GM18519 (cell line): ENCODE measurements around the gene CCDC30.
"Not testable (repeated sequence)": the region's sequence is repeated elsewhere in the genome, so short reads cannot be mapped to it uniquely, and the experiment has no call there.

Source experiments
- ATAC-seq: cut with Tn5 transposase; IDR thresholded peaks from one replicate; pipeline ENCODE4 v1.9.1; 2021; ENCODE audit warnings: mild to moderate bottlenecking, moderate library complexity; ENCODE audit not compliant: unreplicated experiment, low FRiP score

Gene CCDC30

GRCh38 chr1:42449256-42449655 is 13.8 kb upstream of the CCDC30 start:
- no peak for ATAC-seq

DNA sequence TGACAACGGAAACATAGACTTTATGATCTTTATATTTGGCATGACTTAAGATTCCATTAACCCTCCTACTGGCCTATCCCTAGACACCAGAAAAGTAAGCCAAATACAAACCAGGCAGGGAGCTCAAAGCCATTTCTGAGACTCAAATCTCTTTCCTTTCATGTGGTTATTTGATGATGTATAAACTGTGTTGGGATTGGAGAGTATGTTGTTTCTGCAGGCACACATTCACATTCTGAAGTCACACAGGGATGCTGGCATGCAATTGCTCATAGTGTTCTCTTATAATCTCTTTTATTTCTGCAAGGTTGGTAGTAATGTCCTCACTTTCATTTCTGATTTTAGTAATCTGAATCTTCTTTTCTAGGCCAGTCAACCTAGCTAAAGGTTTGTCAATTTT is 13.0 kb upstream of the CCDC30 start:
- no peak for ATAC-seq

DNA sequence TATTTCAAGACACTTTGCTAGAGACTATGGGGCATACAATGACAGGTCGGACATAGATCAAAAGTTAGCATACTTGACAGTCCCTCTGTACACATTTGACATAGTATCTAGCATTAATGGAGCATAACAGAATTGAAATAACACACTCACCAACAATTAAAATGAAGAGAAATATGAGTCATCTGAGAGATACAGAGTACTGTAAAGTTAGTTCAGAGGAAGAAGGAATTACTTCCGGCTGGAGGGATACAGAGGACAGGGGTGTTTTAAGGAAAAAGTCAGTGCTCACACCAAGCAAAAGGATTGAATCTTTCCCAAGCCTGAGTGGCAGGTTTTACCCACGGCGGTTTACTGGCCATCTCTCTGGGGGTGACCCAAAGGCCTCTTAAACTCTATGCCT is 9.7 kb upstream of the CCDC30 start:
- ATAC-seq = no peak

- no peak for ATAC-seq
Observed at GRCh38 chr1:42454403-42454802, 8.7 kb upstream of the CCDC30 start.

- ATAC-seq = peak; percentile 71
Observed at GRCh38 chr1:42456010-42456753, 6.9 kb upstream of the CCDC30 start, which contains the start of the genes PPCS and ZMYND12. TSS of gene PPCS (plus strand) at chr1:42456543. CDS start at chr1:42456566, 23 bp downstream. TSS of gene ZMYND12 (minus strand) at chr1:42456022. CDS start at chr1:42455997, 25 bp downstream.

- peak; percentile 23 for ATAC-seq
Observed at GRCh38 chr1:42456754-42457089, 6.4 kb upstream of the CCDC30 start.

DNA sequence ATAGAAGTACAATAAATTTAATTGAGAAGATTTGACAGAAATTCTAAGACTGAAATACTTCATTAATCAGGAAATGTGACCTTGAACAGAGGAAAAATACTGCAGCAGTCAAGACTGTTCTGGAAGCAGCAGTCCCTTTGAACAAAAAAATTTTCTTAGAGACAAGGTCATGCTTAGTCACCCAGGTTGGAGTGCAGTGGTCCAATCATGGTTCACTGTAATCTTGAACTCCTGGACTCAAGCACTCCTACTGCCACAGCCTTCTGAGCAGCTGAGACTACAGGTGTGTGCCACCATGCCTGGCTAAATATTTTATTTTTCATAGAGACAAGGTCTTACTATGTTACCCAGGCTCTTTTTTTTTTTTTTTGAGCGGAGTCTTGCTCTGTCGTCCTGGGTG is 1.9 kb upstream of the CCDC30 start:
- no peak for ATAC-seq

DNA sequence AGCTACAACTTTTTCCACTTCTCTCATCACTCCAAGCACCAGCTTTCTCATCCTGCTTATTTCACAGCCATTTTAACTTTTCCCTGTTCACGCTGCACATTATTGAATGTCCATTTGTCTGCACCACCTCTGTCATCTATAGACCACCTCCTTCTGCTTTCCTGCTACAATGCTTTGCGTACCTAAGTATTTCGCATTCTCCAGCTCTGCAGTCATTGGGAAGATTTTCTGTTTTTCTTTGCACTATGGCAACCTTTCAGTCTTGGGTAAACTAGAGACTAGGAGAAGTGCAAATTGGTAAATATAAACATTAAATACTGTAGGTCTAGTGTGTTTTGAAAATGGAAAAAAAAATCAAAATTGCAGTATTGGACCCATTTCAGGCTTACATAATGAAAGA is 835 bp downstream of the CCDC30 start:
- no peak for ATAC-seq

DNA sequence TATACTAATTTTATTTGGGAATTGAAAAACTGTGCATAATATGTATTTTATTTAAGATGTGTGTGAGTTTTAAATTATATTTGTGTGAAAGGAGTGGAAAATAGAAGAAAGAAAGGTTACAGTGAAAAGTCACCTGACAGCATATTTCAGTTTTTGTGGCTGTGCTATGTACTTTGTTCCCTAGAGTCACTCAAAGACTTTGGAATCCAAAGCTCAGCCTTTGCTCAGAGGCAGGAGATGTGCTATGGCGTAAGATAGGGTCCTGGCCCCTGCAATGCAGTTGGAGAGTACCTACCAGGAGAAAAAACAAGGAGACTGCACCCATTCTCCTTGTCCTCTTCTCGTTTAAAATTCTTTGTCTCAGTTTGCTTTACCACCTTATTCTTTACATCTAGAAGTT is 2.9 kb downstream of the CCDC30 start:
- no peak for ATAC-seq

GRCh38 chr1:42469727-42470126 is 6.6 kb downstream of the CCDC30 start:
- ATAC-seq = no peak

- no peak for ATAC-seq
Observed at GRCh38 chr1:42476605-42477004, 13.5 kb downstream of the CCDC30 start.

DNA sequence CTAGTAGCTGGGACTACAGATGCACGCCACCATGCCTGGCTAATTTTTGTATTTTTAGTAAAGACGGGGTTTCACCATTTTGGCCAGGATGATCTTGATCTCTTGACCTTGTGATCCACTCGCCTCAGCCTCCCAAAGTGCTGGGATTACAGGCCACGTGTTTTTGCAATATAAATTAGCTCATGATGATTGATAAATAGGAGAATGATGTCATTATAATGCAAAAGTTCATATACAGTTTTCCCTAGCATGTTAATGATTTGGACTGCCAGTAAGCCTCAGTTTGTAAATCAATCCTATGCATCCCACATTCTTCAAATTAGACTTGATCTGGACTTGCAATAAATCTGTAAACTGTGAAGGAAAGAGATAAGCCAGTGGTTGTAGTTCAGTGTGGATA is 14.3 kb downstream of the CCDC30 start:
- ATAC-seq = not testable (repeated sequence)

DNA sequence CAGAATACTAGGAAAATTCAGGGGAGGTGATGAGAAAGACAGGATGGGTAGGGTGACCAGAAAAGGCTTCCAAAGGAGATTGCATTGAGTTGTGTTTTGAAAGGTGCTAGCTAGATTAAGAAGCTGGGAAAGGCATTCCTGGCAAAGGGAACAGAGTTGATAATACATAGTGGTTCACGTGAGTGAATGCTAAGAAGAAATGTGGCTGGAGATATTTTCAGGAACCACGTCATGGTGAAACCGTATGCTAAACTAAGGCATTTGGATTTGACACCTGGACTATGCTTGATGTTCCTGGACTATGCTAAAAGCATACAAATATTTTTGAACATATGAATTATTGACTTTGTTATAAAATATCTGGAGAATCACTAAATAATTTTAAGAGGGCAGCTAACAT is 14.7 kb downstream of the CCDC30 start:
- ATAC-seq = no peak

DNA sequence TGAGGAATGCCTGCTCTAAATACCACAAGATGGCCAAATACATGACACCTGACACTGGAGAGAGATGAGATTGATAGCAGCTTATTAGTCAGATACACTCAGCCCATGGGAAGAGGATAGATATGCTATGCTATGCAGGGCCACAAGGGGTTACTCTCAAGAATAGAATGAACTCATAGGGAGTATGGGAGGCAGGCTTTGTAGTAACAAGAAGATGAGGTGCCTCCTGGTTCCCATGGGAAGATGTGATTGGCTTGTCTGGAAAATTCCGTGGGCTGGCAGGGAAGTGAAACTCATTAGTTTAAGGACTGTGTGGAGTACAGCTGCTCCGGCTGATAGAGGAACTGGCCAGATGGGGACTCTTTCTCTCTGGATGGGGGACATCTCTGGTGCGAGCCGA is 16.5 kb downstream of the CCDC30 start:
- ATAC-seq = no peak

DNA sequence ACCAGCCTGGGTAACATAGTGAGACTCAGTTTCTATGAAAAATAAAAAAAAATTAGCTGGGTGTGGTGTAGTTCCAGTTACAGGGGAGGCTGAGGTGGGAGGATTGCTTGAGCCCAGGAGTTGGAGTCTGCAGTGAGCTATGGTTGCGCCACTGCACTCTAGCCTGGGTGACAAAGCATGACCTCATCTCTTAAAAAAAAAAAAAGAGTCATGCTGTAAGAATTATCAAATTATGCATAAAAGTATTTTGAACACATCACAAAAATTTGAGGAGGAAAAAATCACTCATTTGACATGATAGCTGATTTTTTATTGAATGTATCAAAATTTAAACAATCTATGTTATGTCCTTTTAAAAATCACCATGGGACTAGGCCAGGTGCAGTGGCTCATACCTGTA is 17.8 kb downstream of the CCDC30 start:
- ATAC-seq = no peak

DNA sequence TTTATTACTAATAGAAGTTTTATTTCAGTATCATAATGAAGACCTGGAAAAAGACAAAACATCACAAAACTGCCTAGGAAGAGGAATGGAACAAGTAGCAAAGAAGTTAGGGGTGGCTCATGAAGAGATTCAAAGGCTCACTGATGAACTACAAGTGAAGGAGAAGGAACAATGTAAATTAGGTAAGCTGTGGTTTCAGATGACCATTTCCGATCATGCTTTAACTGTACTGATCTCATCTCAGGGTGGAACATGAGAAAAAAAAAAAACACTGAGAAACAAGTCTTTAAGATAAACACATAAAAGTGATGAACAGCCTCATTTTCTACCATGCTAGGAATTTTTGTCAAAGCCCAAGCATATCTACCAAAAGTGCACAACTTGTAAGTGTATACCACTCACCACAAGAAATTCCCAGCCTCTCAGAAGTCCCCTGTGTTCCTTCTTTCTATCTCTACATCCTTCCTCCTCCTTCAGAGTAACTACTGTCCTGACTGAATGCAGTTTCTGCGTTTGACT is 19.6 kb downstream of the CCDC30 start:
- ATAC-seq = no peak

- no peak for ATAC-seq
Observed at GRCh38 chr1:42484382-42484781, 21.3 kb downstream of the CCDC30 start.

GRCh38 chr1:42490237-42490636 is 27.2 kb downstream of the CCDC30 start:
- no peak for ATAC-seq

GRCh38 chr1:42502031-42502430 is 38.9 kb downstream of the CCDC30 start:
- not testable (repeated sequence) for ATAC-seq

DNA sequence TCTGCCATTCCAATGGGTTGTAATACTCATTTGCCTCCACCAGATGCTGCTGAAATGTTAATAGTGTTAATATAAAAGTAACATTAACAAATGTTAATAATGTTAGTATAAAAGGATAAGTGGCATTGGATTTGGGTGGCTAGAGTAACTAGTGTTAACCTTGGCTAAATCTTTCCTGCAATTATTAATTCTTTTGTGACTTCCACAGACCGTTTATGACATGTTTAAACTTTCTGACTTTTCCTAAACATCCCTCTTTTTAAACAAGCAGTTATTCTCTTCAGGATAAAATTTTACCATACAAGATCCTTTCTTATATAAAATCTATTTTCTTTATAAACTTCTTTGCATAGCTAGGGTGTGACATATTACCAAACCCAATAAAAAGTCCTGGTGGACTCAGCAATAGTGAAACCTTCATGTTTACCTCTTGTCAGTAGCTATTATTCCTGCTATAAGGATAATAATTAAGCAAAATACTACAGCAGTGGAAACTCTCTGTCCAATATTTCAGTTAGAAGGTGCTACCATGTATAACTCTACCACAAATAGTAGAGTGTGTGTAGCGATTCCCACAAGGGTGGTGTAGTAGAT is 41.5 kb downstream of the CCDC30 start:
- no peak for ATAC-seq

- no peak for ATAC-seq
Observed at GRCh38 chr1:42506576-42506975, 43.5 kb downstream of the CCDC30 start.

DNA sequence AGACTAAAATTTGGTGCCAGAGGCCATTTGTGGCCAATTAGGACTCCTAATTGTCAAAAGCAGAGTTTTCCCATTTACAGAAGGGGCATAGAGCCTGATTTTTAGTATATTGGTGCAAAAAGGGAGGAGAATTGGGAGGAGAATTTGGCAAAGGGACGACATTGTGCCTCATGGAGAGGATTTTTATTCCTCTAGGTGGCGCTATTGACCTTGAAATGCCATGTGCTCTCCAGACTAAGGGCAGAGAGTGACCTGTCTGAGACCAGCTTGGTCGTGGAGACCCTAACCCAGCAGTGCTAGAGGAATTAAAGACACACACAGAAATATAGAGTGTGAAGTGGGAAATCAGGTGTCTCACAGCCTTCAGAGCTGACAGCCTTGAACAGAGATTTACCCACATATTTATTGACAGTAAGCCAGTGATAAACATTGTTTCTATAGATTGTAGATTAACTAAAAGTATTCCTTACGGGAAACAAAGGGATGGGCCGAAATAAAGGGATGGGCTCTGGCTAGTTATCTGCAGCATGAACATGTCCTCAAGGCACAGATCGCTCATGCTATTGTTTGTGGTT is 48.6 kb downstream of the CCDC30 start:
- not testable (repeated sequence) for ATAC-seq
